Measurements from ENCODE around the gene FOXJ1. TPM values are rescaled to one million over a fixed set of nuclear protein-coding genes. Genes with fewer than 3 reads are reported as not detected.

The FOXJ1 gene
- total and polyA plus RNA-seq, 4 donors = under 0.01 to 1.5 TPM; not detected in 2

GRCh38 chr17:76119409-76120371 is 21.4 kb downstream of the FOXJ1 start (continued):
- TF ChIP-seq CTCF (IDR thresholded peaks at IDR 0.05; ENCODE audit: low read depth, low read length, missing input control) = no peak
- TF ChIP-seq HNF4A (conservative IDR thresholded peaks at IDR 0.05) = no peak
- no peak for TF ChIP-seq EGR1 (IDR thresholded peaks at IDR 0.05; ENCODE audit: low read depth in 2 of 2)
- no peak for TF ChIP-seq NR2F2 (IDR thresholded peaks at IDR 0.05)
- TF ChIP-seq TAF1 (conservative IDR thresholded peaks at IDR 0.05) = no peak
- TF ChIP-seq RXRA (IDR thresholded peaks at IDR 0.05) = no peak
- TF ChIP-seq SP1 (IDR thresholded peaks at IDR 0.05) = no peak
- TF ChIP-seq YY1 (IDR thresholded peaks at IDR 0.05) = no peak
- no peak for TF ChIP-seq GABPA (IDR thresholded peaks at IDR 0.05 in 1 of 2, conservative IDR thresholded peaks at IDR 0.05 in 1 of 2)

- Histone ChIP-seq H3K36me3 (ENCODE audit: control insufficient read depth in 4 of 4, insufficient read depth in 3 of 4, low read depth in 1 of 4, low read length in 3 of 4) (no peaks in the 10 kb centered on the region), H3K27ac (ENCODE audit: low read depth in 1 of 2, low read length in 2 of 2) (no peak overlapping the region), H3K4me1 (ENCODE audit: control insufficient read depth in 4 of 4, insufficient read depth in 4 of 4, low read length in 3 of 4) (no peaks in the 10 kb centered on the region), H3K27me3 (ENCODE audit: control insufficient read depth in 4 of 4, insufficient read depth in 4 of 4, low read length in 3 of 4) (no peaks in the 10 kb centered on the region), H3K4me3 (ENCODE audit: low read depth in 1 of 3, low read length in 3 of 3) (no peak overlapping the region), H3K9ac (ENCODE audit: low read depth in 1 of 2, low read length in 2 of 2) (no peak overlapping the region), H3K9me3 (ENCODE audit: control insufficient read depth in 4 of 4, low read length in 3 of 4) (no peaks in the 10 kb centered on the region)
- DNase-seq (ENCODE audit: low spot score) = no peak
- TF ChIP-seq TAF1 (conservative IDR thresholded peaks at IDR 0.05) = no peak
- no peak for TF ChIP-seq MAX (IDR thresholded peaks at IDR 0.05)
- TF ChIP-seq FOXA1 (IDR thresholded peaks at IDR 0.05) = no peak
- no peak for TF ChIP-seq JUND (IDR thresholded peaks at IDR 0.05)
- TF ChIP-seq YY1 (IDR thresholded peaks at IDR 0.05) = no peak
- TF ChIP-seq FOXA2 (IDR thresholded peaks at IDR 0.05) = no peak
- no peak for TF ChIP-seq EGR1 (IDR thresholded peaks at IDR 0.05; ENCODE audit: low read depth in 2 of 2)
- TF ChIP-seq GABPA (IDR thresholded peaks at IDR 0.05 in 1 of 2, conservative IDR thresholded peaks at IDR 0.05 in 1 of 2) = no peak
- TF ChIP-seq CTCF (IDR thresholded peaks at IDR 0.05; ENCODE audit: low read depth, low read length, missing input control) = no peak
- TF ChIP-seq NR2F2 (IDR thresholded peaks at IDR 0.05) = no peak
- TF ChIP-seq REST (IDR thresholded peaks at IDR 0.05) = no peak
- no peak for TF ChIP-seq SP1 (IDR thresholded peaks at IDR 0.05)
- TF ChIP-seq HNF4A (conservative IDR thresholded peaks at IDR 0.05) = no peak
- TF ChIP-seq HNF4G (IDR thresholded peaks at IDR 0.05) = no peak
- no peak for TF ChIP-seq ZBTB33 (IDR thresholded peaks at IDR 0.05)
- no peak for TF ChIP-seq RAD21 (IDR thresholded peaks at IDR 0.05)
- TF ChIP-seq ATF3 (IDR thresholded peaks at IDR 0.05) = no peak
- TF ChIP-seq RXRA (IDR thresholded peaks at IDR 0.05) = no peak
- 88% methylated on average over 7 of the region's 7 CpGs for WGBS
Measured at GRCh38 chr17:76115138-76115754, 25.8 kb downstream of the FOXJ1 start.
